Heart right ventricle (tissue), 16 donors: ENCODE results near the gene FGGY. TPM values are rescaled to one million over a fixed set of nuclear protein-coding genes. Genes with fewer than 3 reads are reported as not detected.
A peak's percentile ranks its signal among the peaks of the same experiment; 100 is the strongest.

Source experiments
- ATAC-seq, 8 donors: fragments of 200-7000 bp; cut with Tn5 transposase; one replicate each; pipeline ENCODE4 v1.9.1; 2020; ENCODE audit warnings: mild to moderate bottlenecking in 8 of 8, moderate library complexity in 8 of 8, moderate number of reproducible peaks in 1 of 8
- DNase-seq, 2 donors: peaks; one replicate each; pipeline ENCODE4 v3.0.0-alpha.2; 2020
- H3K27ac ChIP-seq, 10 donors: fragments of 200-600 bp; sonication (generic) in 2 of 10; one replicate each; pipeline versions ENCODE4 v1.5.0 to v1.8.0; 2020 to 2022; ENCODE audit warnings: mild to moderate bottlenecking in 3 of 10
- H3K27me3 ChIP-seq, 7 donors: fragments of 200-600 bp; one replicate each; pipeline ENCODE4 v1.8.0; 2021 to 2022; ENCODE audit warnings: mild to moderate bottlenecking in 2 of 7
- H3K36me3 ChIP-seq, 9 donors: fragments of 200-600 bp; sonication (generic) in 1 of 9; one replicate each; pipeline versions ENCODE4 v1.5.0 to v1.8.0; 2020 to 2022; ENCODE audit warnings: mild to moderate bottlenecking in 2 of 9
- H3K4me1 ChIP-seq, 9 donors: fragments of 200-600 bp; sonication (generic) in 1 of 9; one replicate each; pipeline versions ENCODE4 v1.5.0 to v1.8.0; 2020 to 2022; ENCODE audit warnings: mild to moderate bottlenecking in 4 of 9
- H3K4me3 ChIP-seq, 10 donors: fragments of 200-600 bp; sonication (generic) in 2 of 10; one replicate each; pipeline versions ENCODE4 v1.5.0 to v1.8.0; 2020 to 2022; ENCODE audit warnings: mild to moderate bottlenecking in 7 of 10, moderate library complexity in 2 of 10
- H3K9me3 ChIP-seq, 11 donors: fragments of 200-600 bp in 10 of 11; sonication (generic) in 2 of 11; one replicate each; pipeline versions ENCODE4 v1.5.0 to v1.8.0; 2013 to 2022; ENCODE audit warnings: mild to moderate bottlenecking in 2 of 11, control low read depth in 1 of 11, moderate library complexity in 1 of 11
- CTCF ChIP-seq, 9 donors: fragments of 200-600 bp; sonication (generic) in 2 of 9; IDR thresholded peaks; one replicate each; pipeline versions ENCODE4 v1.5.0 to v1.8.0; 2021 to 2022; ENCODE audit warnings: antibody characterized with exemption in 9 of 9, mild to moderate bottlenecking in 5 of 9, moderate library complexity in 1 of 9
- WGBS, 2 donors: extraction: QIAGEN DNeasy Blood & Tissue Kit; methylation state at CpG; one replicate each; pipeline ENCODE4 v1.1.7; 2013; ENCODE audit warnings: inconsistent platforms in 1 of 2; 5-methylcytosine and 5-hydroxymethylcytosine counted together
- intact Hi-C, 10 donors: fragments of 100-400 bp; cut with DNase I; formaldehyde crosslinking; loops; one replicate each; pipeline versions ENCODE4 v1.11.1 to v1.14.2; 2022
- polyA plus RNA-seq, 2 donors: library from polyadenylated mRNA; stranded (reverse); fragments of 200-250 nt; gene quantifications; one replicate each; pipeline ENCODE4 v1.2.3, GENCODE V29; 2013
- total RNA-seq, 10 donors: library from RNA; stranded (reverse); fragmentation: NEBNext Ultra II Directional in 3 of 10; extraction: Animal tissue kit (Norgen Biotek cat#: 25700) in 3 of 10; gene quantifications; one replicate each; pipeline versions ENCODE4 v1.2.1 to v1.2.4, GENCODE V29; 2021 to 2023
- donor health status: Arrhythmogenic right ventricular cardiomyopathy.
- donor health status: ischemic (EF 13 %, LVEDD 7.1; RV severe dilation, severe dysfunction).
- donor health status: healthy with polysubstance abuse.
- donor health status: DM: no; HTN: yes; CAD: no.
- donor health status: DM: no; HTN: no; CAD: no.
- donor health status: ischemic (EF 25% LVEDD 6.9; RV normal size, moderate dysfunction).
- donor health status: ischemic (EF 25% LVEDD 5.7; RV mildly dilated, moderate dysfunction).
- donor health status: healthy.
- donor health status: DM: yes; HTN: yes; CAD: no.
- donor health status: Ischemic cardiomyopathy.
- donor health status: ischemic (EF 35%, LVEDD 5.7; RV mildly dilated, moderate dysfunction).
- donor health status: nonischemic (EF 11% LVEDD 7.7; RV severe dilation, severe dysfunction).
- donor health status: DM: yes; HTN: yes; CAD: no.
- donor health status: PGD.
- donor health status: ischemic (EF 29% LVEDD 5.4; RV normal size, mild dysfunction).
- donor health status: nonischemic (EF 23%, LVEDD 6.1; RV moderate dilation, normal function).

Gene FGGY
- total and polyA plus RNA-seq, 12 donors: 3.1 to 51.8 (median 34.7) TPM

- Histone ChIP-seq H3K4me3 (no peak overlapping the region), H3K36me3 (no peaks in the 10 kb centered on the region), H3K4me1 (peaks cover 0 to 26% (median 15%) of the 10 kb centered on the region in 9 donors), H3K27ac (peak overlapping the region in 1 of 10 donors; percentile 49), H3K9me3 (peaks cover 0 to 3% (median 0%) of the 10 kb centered on the region in 11 donors), H3K27me3 (no peaks in the 10 kb centered on the region)
- ATAC-seq: no peak
- TF ChIP-seq CTCF (IDR thresholded peaks at IDR 0.05): no peak
- DNase-seq: no peak
- intact Hi-C loops: no loop called here
- 81 to 85% methylated on average over 4 of the region's 4 CpGs for WGBS, 2 donors
Observed at GRCh38 chr1:59500950-59501742, 204.3 kb downstream of the FGGY start.

- no peak for TF ChIP-seq CTCF (IDR thresholded peaks at IDR 0.05)
- Histone ChIP-seq H3K36me3 (no peaks in the 10 kb centered on the region), H3K9me3 (no peaks in the 10 kb centered on the region), H3K4me3 (no peak overlapping the region), H3K27me3 (no peaks in the 10 kb centered on the region), H3K4me1 (peaks cover 0 to 32% (median 15%) of the 10 kb centered on the region in 9 donors), H3K27ac (no peak overlapping the region)
- intact Hi-C loops: no loop called here
- DNase-seq: no peak
- no peak for ATAC-seq
- 87 to 91% methylated on average over 4 of the region's 4 CpGs for whole genome bisulfite sequencing, 2 donors
Observed at GRCh38 chr1:59502009-59502691, 205.3 kb downstream of the FGGY start.

GRCh38 chr1:59504276-59504675, 207.4 kb downstream of the FGGY start:
- Histone ChIP-seq H3K4me3 (no peak overlapping the region), H3K36me3 (no peaks in the 10 kb centered on the region), H3K9me3 (no peaks in the 10 kb centered on the region), H3K27me3 (no peaks in the 10 kb centered on the region), H3K27ac (no peak overlapping the region), H3K4me1 (peaks cover 0 to 33% (median 7%) of the 10 kb centered on the region in 9 donors)
- TF ChIP-seq CTCF (IDR thresholded peaks at IDR 0.05): no peak
- ATAC-seq (no peak), DNase-seq (no peak)
- WGBS, 2 donors: 89 to 92% methylated on average over 3 of the region's 3 CpGs
- intact Hi-C loops: no loop called here

GRCh38 chr1:59505596-59506028, 208.7 kb downstream of the FGGY start:
- intact Hi-C loops: no loop called here
- no peaks in the 10 kb centered on the region for H3K36me3 ChIP-seq
- DNase-seq (no peak), ATAC-seq (no peak)
- 96 to 97% methylated on average over 2 of the region's 2 CpGs for WGBS, 2 donors
- TF ChIP-seq CTCF (IDR thresholded peaks at IDR 0.05): no peak
- peaks cover 0 to 19% (median 0%) of the 10 kb centered on the region in 9 donors for H3K4me1 ChIP-seq
- H3K27ac ChIP-seq: no peak overlapping the region
- no peaks in the 10 kb centered on the region for H3K27me3 ChIP-seq
- H3K4me3 ChIP-seq: no peak overlapping the region
- no peaks in the 10 kb centered on the region for H3K9me3 ChIP-seq
